ENCODE measurements around the gene TRAPPC4.
"Not testable (repeated sequence)": the region's sequence is repeated elsewhere in the genome, so short reads cannot be mapped to it uniquely, and the experiment has no call there.

DNA sequence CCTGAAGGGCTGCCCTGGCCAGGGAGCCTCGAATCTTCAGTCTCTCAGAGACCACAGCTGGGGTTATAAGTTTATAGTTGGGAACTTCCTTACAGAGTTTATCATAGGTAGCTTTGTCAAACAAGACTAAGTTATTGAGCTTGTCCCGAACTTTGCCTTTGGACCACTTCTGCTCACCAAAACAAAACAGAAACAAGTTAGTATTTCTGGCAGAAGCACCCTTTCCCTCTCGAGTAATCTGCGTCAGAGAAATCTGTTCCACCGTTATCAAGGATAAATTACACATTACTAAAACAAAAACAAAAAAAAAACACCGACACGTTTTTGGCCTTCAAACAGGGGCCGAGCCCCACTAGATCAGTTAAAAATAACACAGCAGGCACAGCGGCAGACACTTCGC lies 1.2 kb upstream of the TRAPPC4 start:
- not testable (repeated sequence) for TF ChIP-seq SP1 (IDR thresholded peaks at IDR 0.05); TAF1 (conservative IDR thresholded peaks at IDR 0.05)
- TF ChIP-seq, protein P1, sequence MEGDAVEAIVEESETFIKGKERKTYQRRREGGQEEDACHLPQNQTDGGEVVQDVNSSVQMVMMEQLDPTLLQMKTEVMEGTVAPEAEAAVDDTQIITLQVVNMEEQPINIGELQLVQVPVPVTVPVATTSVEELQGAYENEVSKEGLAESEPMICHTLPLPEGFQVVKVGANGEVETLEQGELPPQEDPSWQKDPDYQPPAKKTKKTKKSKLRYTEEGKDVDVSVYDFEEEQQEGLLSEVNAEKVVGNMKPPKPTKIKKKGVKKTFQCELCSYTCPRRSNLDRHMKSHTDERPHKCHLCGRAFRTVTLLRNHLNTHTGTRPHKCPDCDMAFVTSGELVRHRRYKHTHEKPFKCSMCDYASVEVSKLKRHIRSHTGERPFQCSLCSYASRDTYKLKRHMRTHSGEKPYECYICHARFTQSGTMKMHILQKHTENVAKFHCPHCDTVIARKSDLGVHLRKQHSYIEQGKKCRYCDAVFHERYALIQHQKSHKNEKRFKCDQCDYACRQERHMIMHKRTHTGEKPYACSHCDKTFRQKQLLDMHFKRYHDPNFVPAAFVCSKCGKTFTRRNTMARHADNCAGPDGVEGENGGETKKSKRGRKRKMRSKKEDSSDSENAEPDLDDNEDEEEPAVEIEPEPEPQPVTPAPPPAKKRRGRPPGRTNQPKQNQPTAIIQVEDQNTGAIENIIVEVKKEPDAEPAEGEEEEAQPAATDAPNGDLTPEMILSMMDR (IDR thresholded peaks at IDR 0.05; ENCODE audit: low read depth, low read length, missing input control) = not testable (repeated sequence)
- TF ChIP-seq, protein P2, sequence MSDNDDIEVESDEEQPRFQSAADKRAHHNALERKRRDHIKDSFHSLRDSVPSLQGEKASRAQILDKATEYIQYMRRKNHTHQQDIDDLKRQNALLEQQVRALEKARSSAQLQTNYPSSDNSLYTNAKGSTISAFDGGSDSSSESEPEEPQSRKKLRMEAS (IDR thresholded peaks at IDR 0.05) = not testable (repeated sequence)
